ENCODE measurements around the gene SMS.

Gene SMS

GRCh38 chrX:21966866-21967265, 26.4 kb downstream of the SMS start:
- no peak overlapping the region for H3K4me3 ChIP-seq (replicated peaks; ENCODE audit: insufficient read depth, low read length)

GRCh38 chrX:21968333-21968732, 27.8 kb downstream of the SMS start:
- Histone ChIP-seq H3K4me3 (replicated peaks; ENCODE audit: insufficient read depth, low read length) (no peak overlapping the region), H3K27ac (replicated peaks) (no peak overlapping the region), H3K27me3 (ENCODE audit: insufficient read depth, poor library complexity, severe bottlenecking) (no peaks in the 10 kb centered on the region)
- no peak for TF ChIP-seq GABPA (IDR thresholded peaks at IDR 0.05; ENCODE audit: low read depth)
- TF ChIP-seq REST (IDR thresholded peaks at IDR 0.05; ENCODE audit: insufficient replicate concordance, low read depth): no peak
- no peak for TF ChIP-seq SPI1 (IDR thresholded peaks at IDR 0.05; ENCODE audit: borderline replicate concordance, low read depth)
- no peak for TF ChIP-seq CTCF (IDR thresholded peaks at IDR 0.05; ENCODE audit: insufficient read depth, low read length)
- no peak for TF ChIP-seq POLR2AphosphoS5 (IDR thresholded peaks at IDR 0.05; ENCODE audit: low read depth)
- no peak for DNase-seq (ENCODE audit: low read depth in 1 of 2, low spot score in 1 of 2)

More at GRCh38 chrX:21966866-21967265, 26.4 kb downstream of the SMS start:
- no peak for DNase-seq (ENCODE audit: low read depth in 1 of 2, low spot score in 1 of 2)
- Histone ChIP-seq H3K27ac (replicated peaks) (no peak overlapping the region), H3K27me3 (ENCODE audit: insufficient read depth, poor library complexity, severe bottlenecking) (no peaks in the 10 kb centered on the region)
- TF ChIP-seq CTCF (IDR thresholded peaks at IDR 0.05; ENCODE audit: insufficient read depth, low read length): no peak
- no peak for TF ChIP-seq SPI1 (IDR thresholded peaks at IDR 0.05; ENCODE audit: borderline replicate concordance, low read depth)
- TF ChIP-seq REST (IDR thresholded peaks at IDR 0.05; ENCODE audit: insufficient replicate concordance, low read depth): no peak
- TF ChIP-seq GABPA (IDR thresholded peaks at IDR 0.05; ENCODE audit: low read depth): no peak
- no peak for TF ChIP-seq POLR2AphosphoS5 (IDR thresholded peaks at IDR 0.05; ENCODE audit: low read depth)

- no peak overlapping the region for H3K27ac ChIP-seq (replicated peaks)
- no peak overlapping the region for H3K4me3 ChIP-seq (replicated peaks; ENCODE audit: insufficient read depth, low read length)
- DNase-seq (ENCODE audit: low read depth in 1 of 2, low spot score in 1 of 2): no peak
- no peaks in the 10 kb centered on the region for H3K27me3 ChIP-seq (ENCODE audit: insufficient read depth, poor library complexity, severe bottlenecking)
- no peak for TF ChIP-seq GABPA (IDR thresholded peaks at IDR 0.05; ENCODE audit: low read depth)
- TF ChIP-seq REST (IDR thresholded peaks at IDR 0.05; ENCODE audit: insufficient replicate concordance, low read depth): no peak
- no peak for TF ChIP-seq CTCF (IDR thresholded peaks at IDR 0.05; ENCODE audit: insufficient read depth, low read length)
- TF ChIP-seq SPI1 (IDR thresholded peaks at IDR 0.05; ENCODE audit: borderline replicate concordance, low read depth): no peak
- no peak for TF ChIP-seq POLR2AphosphoS5 (IDR thresholded peaks at IDR 0.05; ENCODE audit: low read depth)
Measured at GRCh38 chrX:21970326-21970725, 29.8 kb downstream of the SMS start.
